GM18868 (cell line): ENCODE data around the gene TAS2R38.

Experiments used
- ATAC-seq: cut with Tn5 transposase; IDR thresholded peaks from one replicate; pipeline ENCODE4 v1.9.1; 2021; ENCODE audit warnings: mild to moderate bottlenecking, moderate library complexity; ENCODE audit not compliant: unreplicated experiment

TAS2R38 gene

GRCh38 chr7:141976524-141977245 lies 3.1 kb upstream of the TAS2R38 start:
- no peak for ATAC-seq

- peak; percentile 86 for ATAC-seq
These were observed 2.4 kb upstream of the TAS2R38 start for GRCh38 chr7:141975806-141976523.

GRCh38 chr7:141974831-141975230 lies 1.3 kb upstream of the TAS2R38 start:
- no peak for ATAC-seq

GRCh38 chr7:141960687-141961422 lies 12.7 kb downstream of the TAS2R38 start:
- ATAC-seq: peak; percentile 98

- ATAC-seq: no peak
These were observed 17.5 kb downstream of the TAS2R38 start for GRCh38 chr7:141956084-141956483.

- no peak for ATAC-seq
These were observed 19.2 kb downstream of the TAS2R38 start for GRCh38 chr7:141954334-141954733.

GRCh38 chr7:141952461-141952860 lies 21.1 kb downstream of the TAS2R38 start:
- ATAC-seq: no peak

- no peak for ATAC-seq
These were observed 22.8 kb downstream of the TAS2R38 start for GRCh38 chr7:141950806-141951205.

GRCh38 chr7:141949911-141950310 lies 23.7 kb downstream of the TAS2R38 start:
- ATAC-seq: no peak

GRCh38 chr7:141949451-141949850 lies 24.1 kb downstream of the TAS2R38 start:
- ATAC-seq: no peak

- no peak for ATAC-seq
These were observed 24.6 kb downstream of the TAS2R38 start for GRCh38 chr7:141949021-141949420.

- no peak for ATAC-seq
These were observed 26.8 kb downstream of the TAS2R38 start, which contains the start of gene CLEC5A for GRCh38 chr7:141946796-141947195. CLEC5A (minus strand) TSS chr7:141946974; CDS start chr7:141946292, 682 bp downstream.

- no peak for ATAC-seq
These were observed 28.2 kb downstream of the TAS2R38 start for GRCh38 chr7:141945356-141945755.

GRCh38 chr7:141944811-141945210 lies 28.8 kb downstream of the TAS2R38 start:
- ATAC-seq: no peak

- ATAC-seq: no peak
These were observed 29.7 kb downstream of the TAS2R38 start for GRCh38 chr7:141943846-141944245.

- ATAC-seq: no peak
These were observed 32.5 kb downstream of the TAS2R38 start for GRCh38 chr7:141941075-141941474.

- ATAC-seq: no peak
These were observed 43.4 kb downstream of the TAS2R38 start for GRCh38 chr7:141930211-141930610.

- ATAC-seq: no peak
These were observed 44.8 kb downstream of the TAS2R38 start for GRCh38 chr7:141928845-141929195.

- no peak for ATAC-seq
These were observed 45.3 kb downstream of the TAS2R38 start for GRCh38 chr7:141928146-141928844.
